ENCODE results near the gene ATP11A. TPM values are rescaled to one million over a fixed set of nuclear protein-coding genes. Genes with fewer than 3 reads are reported as not detected.

Gene ATP11A
- total and polyA plus RNA-seq, 2 experiments from 2014 or later: 28.7 to 30.8 TPM

DNA sequence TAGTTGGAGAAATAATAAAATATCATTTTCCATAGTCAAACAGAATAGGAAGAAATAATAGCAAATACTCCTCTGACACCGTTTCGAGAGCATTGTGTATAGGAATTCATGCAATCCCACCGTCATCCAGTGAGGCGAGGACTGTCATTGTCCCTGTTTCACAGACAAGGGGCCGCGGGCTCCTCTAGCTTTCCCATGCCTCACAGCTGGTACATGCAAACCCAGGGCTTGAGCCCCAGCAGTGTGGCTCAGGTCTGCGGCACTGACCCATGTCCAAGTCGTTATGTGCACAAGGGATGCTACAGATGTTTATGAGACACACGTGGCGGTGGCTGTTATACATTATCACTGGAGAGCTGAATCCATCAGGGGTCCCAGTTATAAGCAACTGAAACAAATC is 18.5 kb upstream of the ATP11A start:
- H3K4me2 ChIP-seq: no peak overlapping the region
- no peak overlapping the region for H3K27ac ChIP-seq
- H3K27me3 ChIP-seq: no peaks in the 10 kb centered on the region
- no peaks in the 10 kb centered on the region for H3K36me3 ChIP-seq (replicated peaks; ENCODE audit: insufficient read depth, low read depth)
- no peaks in the 10 kb centered on the region for H3K9me3 ChIP-seq (ENCODE audit: low read depth)
- 89% methylated on average over 10 of the region's 10 CpGs for WGBS (ENCODE audit: low lambda C conversion rate, missing lambda C conversion rate)
- DNase-seq (ENCODE audit: low spot score): no peak
- H3K4me3 ChIP-seq: no peak overlapping the region
- H4K20me1 ChIP-seq (ENCODE audit: insufficient read depth, poor library complexity, severe bottlenecking): no peaks in the 10 kb centered on the region
- no peaks in the 10 kb centered on the region for H3K79me2 ChIP-seq
- TF ChIP-seq, protein P1, sequence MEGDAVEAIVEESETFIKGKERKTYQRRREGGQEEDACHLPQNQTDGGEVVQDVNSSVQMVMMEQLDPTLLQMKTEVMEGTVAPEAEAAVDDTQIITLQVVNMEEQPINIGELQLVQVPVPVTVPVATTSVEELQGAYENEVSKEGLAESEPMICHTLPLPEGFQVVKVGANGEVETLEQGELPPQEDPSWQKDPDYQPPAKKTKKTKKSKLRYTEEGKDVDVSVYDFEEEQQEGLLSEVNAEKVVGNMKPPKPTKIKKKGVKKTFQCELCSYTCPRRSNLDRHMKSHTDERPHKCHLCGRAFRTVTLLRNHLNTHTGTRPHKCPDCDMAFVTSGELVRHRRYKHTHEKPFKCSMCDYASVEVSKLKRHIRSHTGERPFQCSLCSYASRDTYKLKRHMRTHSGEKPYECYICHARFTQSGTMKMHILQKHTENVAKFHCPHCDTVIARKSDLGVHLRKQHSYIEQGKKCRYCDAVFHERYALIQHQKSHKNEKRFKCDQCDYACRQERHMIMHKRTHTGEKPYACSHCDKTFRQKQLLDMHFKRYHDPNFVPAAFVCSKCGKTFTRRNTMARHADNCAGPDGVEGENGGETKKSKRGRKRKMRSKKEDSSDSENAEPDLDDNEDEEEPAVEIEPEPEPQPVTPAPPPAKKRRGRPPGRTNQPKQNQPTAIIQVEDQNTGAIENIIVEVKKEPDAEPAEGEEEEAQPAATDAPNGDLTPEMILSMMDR (IDR thresholded peaks at IDR 0.05; ENCODE audit: poor library complexity): no peak
- TF ChIP-seq EZH2 (IDR thresholded peaks at IDR 0.05; ENCODE audit: borderline replicate concordance) (no peak), EZH2phosphoT487 (IDR thresholded peaks at IDR 0.05; ENCODE audit: low read depth, severe bottlenecking, unreplicated experiment) (no peak)
- no peak overlapping the region for H2AFZ ChIP-seq
- peaks cover 4% of the 10 kb centered on the region for H3K4me1 ChIP-seq (ENCODE audit: insufficient read depth)
- H3K9me2 ChIP-seq (replicated peaks; ENCODE audit: insufficient read depth): no peaks in the 10 kb centered on the region

- H3K4me2 ChIP-seq: no peak overlapping the region
- no peaks in the 10 kb centered on the region for H3K9me2 ChIP-seq (replicated peaks; ENCODE audit: insufficient read depth)
- H4K20me1 ChIP-seq (ENCODE audit: insufficient read depth, poor library complexity, severe bottlenecking): no peaks in the 10 kb centered on the region
- H3K4me3 ChIP-seq: no peak overlapping the region
- TF ChIP-seq, protein P1 (IDR thresholded peaks at IDR 0.05; ENCODE audit: poor library complexity): no peak
- no peak for TF ChIP-seq EZH2 (IDR thresholded peaks at IDR 0.05; ENCODE audit: borderline replicate concordance)
- TF ChIP-seq EZH2phosphoT487 (IDR thresholded peaks at IDR 0.05; ENCODE audit: low read depth, severe bottlenecking, unreplicated experiment): no peak
- DNase-seq (ENCODE audit: low spot score): no peak
- H2AFZ ChIP-seq: no peak overlapping the region
- H3K27ac ChIP-seq: no peak overlapping the region
- 89% methylated on average over 7 of the region's 8 CpGs for WGBS (ENCODE audit: low lambda C conversion rate, missing lambda C conversion rate)
- no peaks in the 10 kb centered on the region for H3K27me3 ChIP-seq
- H3K9me3 ChIP-seq (ENCODE audit: low read depth): no peaks in the 10 kb centered on the region
- no peaks in the 10 kb centered on the region for H3K79me2 ChIP-seq
- no peaks in the 10 kb centered on the region for H3K36me3 ChIP-seq (replicated peaks; ENCODE audit: insufficient read depth, low read depth)
- peaks cover 4% of the 10 kb centered on the region for H3K4me1 ChIP-seq (ENCODE audit: insufficient read depth)
Measured at GRCh38 chr13:112672651-112673284, 17.1 kb upstream of the ATP11A start.

DNA sequence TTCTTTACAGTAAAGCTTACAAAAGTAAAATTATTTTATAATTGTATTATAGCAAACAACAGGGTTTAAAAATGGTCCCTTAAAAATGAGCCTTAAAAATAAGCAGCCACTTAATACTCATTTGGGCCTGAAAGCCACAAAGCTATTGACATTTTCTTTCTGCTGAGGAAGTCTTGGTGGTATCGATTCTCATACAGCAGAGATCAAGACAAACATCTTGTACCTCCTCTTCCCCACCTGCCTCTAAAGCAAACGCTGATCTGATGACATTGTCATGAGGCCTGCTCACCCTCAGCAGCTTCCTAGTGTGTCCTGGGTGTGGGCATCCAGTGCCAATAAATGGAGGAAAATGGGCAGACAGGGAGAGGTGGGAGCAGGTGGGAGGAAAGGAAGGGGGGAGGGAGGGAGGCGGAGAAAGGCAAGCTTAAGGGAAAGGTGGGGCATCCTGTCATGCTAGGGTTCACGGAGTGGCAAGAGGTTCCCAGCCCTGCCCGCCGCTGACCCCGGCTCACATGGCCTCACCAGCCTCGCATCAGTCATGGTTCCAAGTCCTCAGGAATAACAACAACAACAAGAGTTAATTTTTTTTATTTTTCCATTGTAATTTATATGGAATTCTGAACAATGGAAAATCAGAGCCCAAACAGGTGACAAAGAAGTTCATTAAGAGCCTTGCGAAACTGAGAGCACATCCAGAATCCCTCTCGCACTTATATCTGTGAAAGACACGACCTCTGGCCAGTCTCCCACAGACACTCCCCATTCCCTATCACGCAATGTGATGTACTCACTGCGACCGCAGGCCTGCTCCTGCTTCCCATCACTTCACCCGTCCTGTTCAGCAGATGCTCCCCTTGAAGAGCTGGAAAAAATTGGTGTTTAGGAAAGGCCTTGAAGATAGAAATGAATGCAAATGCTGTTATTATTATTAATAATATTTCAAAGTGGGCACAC is 15.1 kb upstream of the ATP11A start:
- DNase-seq (ENCODE audit: low spot score): no peak

More for the DNA sequence above, 15.1 kb upstream of the ATP11A start:
- TF ChIP-seq, protein P1 (IDR thresholded peaks at IDR 0.05; ENCODE audit: poor library complexity): no peak
- TF ChIP-seq EZH2phosphoT487 (IDR thresholded peaks at IDR 0.05; ENCODE audit: low read depth, severe bottlenecking, unreplicated experiment) (no peak), EZH2 (IDR thresholded peaks at IDR 0.05; ENCODE audit: borderline replicate concordance) (no peak)
- Histone ChIP-seq H3K36me3 (replicated peaks; ENCODE audit: insufficient read depth, low read depth) (no peaks in the 10 kb centered on the region), H3K4me3 (no peak overlapping the region), H2AFZ (no peak overlapping the region), H3K79me2 (no peaks in the 10 kb centered on the region), H3K27ac (no peak overlapping the region), H3K9me2 (replicated peaks; ENCODE audit: insufficient read depth) (no peaks in the 10 kb centered on the region), H4K20me1 (ENCODE audit: insufficient read depth, poor library complexity, severe bottlenecking) (no peaks in the 10 kb centered on the region), H3K4me1 (ENCODE audit: insufficient read depth) (peaks cover 4% of the 10 kb centered on the region), H3K4me2 (no peak overlapping the region), H3K27me3 (no peaks in the 10 kb centered on the region), H3K9me3 (ENCODE audit: low read depth) (no peaks in the 10 kb centered on the region)
- WGBS (ENCODE audit: low lambda C conversion rate, missing lambda C conversion rate): 71% methylated on average over 14 of the region's 15 CpGs
